Activated CD4-positive, CD25-positive, alpha-beta regulatory T cell treated with anti-CD3 and anti-CD28 coated beads, Interleukin-2, amount 50 U/mL, for 24 hours (primary cell): Measurements from ENCODE around the gene SRGAP2C.
"Not testable (repeated sequence)": the region's sequence is repeated elsewhere in the genome, so short reads cannot be mapped to it uniquely, and the experiment has no call there.

Source experiments
- ATAC-seq, 2 donors: fragments of 150-1000 bp; cut with Tn5 transposase; one replicate each; pipeline ENCODE4 v1.10.0; 2021; ENCODE audit warnings: mild to moderate bottlenecking in 1 of 2, moderate library complexity in 1 of 2

SRGAP2C gene

GRCh38 chr1:121344355-121344754 lies 159.6 kb downstream of the SRGAP2C start:
- not testable (repeated sequence) for ATAC-seq

DNA sequence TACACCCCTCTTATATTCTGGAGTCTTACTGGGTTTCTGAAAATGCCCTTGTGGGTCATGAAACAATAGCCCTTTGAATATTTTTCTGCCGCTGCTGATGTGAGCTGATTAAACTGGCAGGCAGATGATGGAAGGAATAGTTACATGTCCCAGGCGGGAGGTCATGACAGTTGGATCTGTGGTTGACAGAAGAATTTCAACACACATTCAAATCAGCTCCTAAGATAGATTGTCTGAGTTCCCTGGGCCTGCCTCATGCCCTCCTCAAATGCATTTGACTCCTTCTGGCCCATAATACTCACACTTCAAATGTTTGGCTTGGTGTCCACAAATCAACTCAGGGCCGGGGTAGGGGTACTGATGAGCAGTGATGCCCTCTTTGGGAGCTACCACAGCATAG lies 161.9 kb downstream of the SRGAP2C start:
- ATAC-seq = not testable (repeated sequence)

GRCh38 chr1:121347476-121347875 lies 162.7 kb downstream of the SRGAP2C start:
- not testable (repeated sequence) for ATAC-seq

GRCh38 chr1:121348115-121348514 lies 163.3 kb downstream of the SRGAP2C start:
- ATAC-seq = not testable (repeated sequence)

- ATAC-seq = peak in 1 of 2 donors; percentile 38
These were observed 164.7 kb downstream of the SRGAP2C start for GRCh38 chr1:121349332-121349967.

DNA sequence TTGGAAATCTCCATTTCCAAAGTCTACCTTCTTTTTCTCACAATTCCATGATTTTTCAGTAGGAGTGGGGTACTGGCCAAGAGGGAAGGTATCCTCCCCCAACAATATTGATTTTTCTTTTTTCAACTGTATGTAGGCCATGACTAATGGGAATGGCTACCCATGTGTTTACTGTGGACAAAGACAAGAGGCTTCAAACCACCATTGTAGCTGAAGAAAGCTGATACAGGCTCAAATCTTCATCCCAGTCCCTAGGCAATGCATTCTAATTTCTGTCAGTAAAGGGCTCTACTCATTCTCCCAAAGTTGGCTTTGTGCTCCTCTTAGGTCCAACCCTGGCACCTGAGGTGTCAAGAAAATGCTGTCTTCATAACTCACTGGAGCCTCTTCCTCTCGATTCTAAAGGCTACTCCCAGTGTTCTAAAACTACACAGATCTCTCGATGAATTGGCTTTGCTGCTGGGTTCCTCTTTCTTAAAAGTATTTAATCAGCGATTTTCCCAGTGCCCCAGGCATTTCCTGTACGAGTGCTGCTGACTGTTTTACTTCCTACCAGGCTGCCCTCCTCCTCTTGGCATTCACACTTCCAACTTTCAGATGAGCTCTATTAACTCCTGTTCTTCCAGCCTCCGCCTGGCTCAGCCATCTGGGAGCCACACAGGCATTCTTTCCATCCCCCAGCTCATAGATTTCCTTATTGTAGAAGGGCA lies 171.1 kb downstream of the SRGAP2C start:
- not testable (repeated sequence) for ATAC-seq

DNA sequence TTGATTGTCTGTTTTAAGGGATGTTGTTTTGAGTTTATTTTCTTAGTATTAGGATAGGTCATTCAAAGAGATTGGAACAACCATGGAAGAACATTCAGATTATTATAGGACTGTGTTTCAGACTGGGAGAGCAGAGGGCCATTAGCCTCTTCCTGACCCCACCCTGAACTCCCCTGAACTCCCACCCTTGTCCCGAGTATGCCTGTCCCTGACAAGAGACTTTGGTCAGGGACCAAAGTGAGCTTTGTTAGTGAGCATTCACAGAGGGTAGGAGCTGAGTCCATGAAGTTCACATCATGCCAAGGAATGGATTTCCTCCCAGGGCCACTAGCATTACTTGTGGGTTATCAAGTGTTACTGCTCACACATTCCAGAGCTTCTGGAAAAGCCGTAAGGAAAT lies 172.0 kb downstream of the SRGAP2C start:
- ATAC-seq = not testable (repeated sequence)

DNA sequence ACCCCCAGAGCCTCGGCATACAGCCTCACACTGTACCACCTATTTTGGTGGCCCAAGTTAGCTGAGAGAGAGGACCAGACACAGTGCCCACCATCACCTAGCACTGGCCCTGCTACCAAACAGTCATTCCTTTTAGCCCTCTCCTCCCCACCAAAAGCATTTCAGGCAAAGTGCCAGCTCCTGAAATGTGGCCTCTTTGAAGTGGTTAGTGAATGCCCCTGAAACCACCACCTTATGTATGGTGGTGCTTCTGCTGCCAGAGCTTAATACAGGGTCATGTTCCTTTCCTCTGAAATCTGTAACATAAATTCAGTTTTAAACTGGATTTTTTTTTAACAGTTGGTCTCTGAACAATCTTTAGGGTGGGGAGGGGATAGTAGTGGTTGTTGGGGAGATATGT lies 175.8 kb downstream of the SRGAP2C start:
- ATAC-seq = not testable (repeated sequence)

DNA sequence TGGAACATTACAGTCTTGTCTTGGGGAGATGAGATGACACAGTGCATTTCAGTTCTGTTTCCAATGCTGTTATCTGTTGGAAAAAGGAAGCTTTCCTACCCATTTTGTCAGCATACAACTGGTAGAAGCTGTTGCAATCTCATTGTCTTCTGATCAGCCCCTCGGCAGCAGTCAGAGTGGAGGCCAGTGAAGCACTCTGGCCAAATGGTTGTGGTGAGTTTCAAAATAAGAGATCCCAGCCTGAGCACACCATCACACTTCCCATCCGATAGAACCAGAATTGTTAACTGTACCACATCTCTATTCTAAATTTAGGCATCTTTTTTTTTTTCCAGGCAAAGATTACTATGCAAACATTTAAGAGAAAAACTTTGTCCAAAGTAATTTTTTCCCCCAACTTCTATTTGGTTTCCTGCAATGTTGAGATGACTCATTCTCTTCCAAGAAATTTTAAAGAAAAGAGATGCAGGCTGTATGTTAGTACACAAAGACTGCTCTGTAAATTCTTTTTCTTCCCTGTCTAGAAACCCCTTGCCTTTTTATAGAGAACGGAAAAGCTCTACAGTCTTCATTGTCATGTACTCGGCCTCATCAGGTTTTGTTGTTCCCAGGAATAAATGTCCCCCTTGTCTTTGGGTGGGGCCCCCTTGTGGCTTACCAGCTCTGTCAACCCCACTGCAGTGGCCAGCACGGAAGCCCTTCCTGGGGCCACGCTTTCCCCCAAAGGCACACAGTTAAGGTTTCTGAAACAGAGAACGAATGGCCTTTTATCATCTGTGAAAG lies 176.9 kb downstream of the SRGAP2C start:
- not testable (repeated sequence) for ATAC-seq

GRCh38 chr1:121362234-121362883 lies 177.6 kb downstream of the SRGAP2C start:
- ATAC-seq = peak; percentile 31 to 32

GRCh38 chr1:121365316-121365715 lies 180.5 kb downstream of the SRGAP2C start:
- ATAC-seq = not testable (repeated sequence)

- ATAC-seq = peak; percentile 64 to 82
These were observed 180.9 kb downstream of the SRGAP2C start for GRCh38 chr1:121365723-121366122.

- ATAC-seq = not testable (repeated sequence)
These were observed 181.4 kb downstream of the SRGAP2C start for GRCh38 chr1:121366171-121366570.

GRCh38 chr1:121368910-121369309 lies 184.1 kb downstream of the SRGAP2C start:
- ATAC-seq = not testable (repeated sequence)

- not testable (repeated sequence) for ATAC-seq
These were observed 185.2 kb downstream of the SRGAP2C start for GRCh38 chr1:121369959-121370358.

DNA sequence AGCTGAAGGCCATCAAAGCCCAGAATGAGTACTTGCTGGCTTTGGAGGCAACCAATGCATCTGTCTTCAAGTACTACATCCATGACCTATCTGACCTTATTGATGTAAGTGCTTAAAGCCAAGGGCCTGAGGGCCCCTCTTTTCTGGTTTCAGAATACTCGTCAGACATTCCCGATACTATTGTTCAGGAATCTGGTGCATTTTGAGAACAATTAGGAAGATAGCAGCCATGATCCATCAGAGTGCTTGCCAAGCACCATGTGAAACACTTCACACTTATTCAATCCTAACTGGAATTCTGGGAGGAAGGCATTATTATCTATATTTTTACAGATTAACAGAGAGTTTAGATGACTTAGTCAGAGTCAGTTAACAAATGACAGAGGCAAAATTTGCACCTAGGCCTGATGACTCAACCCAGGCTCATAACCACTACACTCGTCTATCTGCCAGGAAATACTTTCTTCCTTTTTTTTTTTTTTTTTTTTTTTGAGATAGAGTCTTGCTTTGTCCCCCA lies 190.1 kb downstream of the SRGAP2C start:
- ATAC-seq = peak; percentile 53 to 56

DNA sequence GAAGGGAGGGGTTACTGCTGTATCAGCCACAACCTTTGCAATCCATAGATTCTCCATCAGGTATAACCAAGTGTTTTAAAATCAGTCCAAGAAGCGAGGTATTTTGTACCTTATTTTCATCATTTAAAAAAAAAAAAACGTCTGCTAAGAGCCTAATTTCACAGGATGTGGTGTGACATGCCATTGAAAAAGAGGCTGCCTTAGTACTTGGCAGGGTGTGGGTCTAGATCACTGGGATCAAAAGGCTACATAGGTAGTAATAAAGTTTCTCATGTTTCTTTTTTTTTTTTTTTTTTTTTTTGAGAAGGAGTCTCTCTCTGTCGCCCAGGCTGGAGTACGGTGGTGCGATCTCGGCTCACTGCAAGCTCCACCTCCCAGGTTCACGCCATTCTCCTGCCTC lies 192.2 kb downstream of the SRGAP2C start:
- not testable (repeated sequence) for ATAC-seq

GRCh38 chr1:121378757-121379156 lies 194.0 kb downstream of the SRGAP2C start:
- ATAC-seq = not testable (repeated sequence)

DNA sequence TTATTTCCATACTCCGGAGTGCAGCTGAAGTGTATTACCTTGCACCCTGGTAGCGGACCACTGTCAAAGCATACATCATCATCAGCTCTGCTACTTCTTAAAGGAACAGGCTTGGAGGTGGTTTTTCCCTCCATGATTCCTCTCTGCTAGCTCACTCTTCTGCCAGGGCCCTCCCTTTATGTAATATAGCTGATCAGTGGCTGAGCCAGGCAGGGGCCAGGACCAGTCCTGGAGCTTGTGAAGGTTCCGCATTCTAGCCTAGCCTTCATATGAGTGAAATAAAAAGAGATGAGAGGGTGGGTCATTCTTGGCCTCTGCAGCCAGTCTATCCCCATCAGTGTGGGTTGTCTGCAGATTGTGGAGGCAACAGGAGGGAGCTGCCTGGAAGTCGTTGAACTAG lies 200.0 kb downstream of the SRGAP2C start:
- not testable (repeated sequence) for ATAC-seq

DNA sequence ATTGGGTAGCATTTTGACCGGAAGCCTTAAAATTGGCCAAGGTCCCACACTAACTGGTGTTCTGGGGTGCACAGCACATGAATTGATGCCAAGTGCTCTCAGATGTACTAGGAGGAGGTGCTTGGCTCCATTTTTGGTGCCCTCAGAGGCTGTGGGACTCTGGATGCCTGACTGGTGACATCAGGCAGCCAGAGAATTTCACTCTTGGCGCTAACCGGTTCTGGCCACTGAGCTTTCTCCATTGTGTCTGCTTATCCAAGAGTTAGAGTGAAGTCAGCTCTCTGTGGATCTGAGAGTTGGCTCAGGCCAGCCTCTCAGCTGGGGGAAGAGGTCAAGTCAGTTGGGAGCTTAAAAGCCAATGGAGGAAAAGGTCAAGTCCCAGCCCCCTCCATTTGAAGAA lies 200.4 kb downstream of the SRGAP2C start:
- not testable (repeated sequence) for ATAC-seq

- not testable (repeated sequence) for ATAC-seq
These were observed 201.0 kb downstream of the SRGAP2C start for GRCh38 chr1:121385563-121386288.
